SW480 (cell line): Measurements from ENCODE around the gene ZNF710.
A peak's percentile ranks its signal among the peaks of the same experiment; 100 is the strongest.

Experiments
- DNase-seq: peaks from one replicate; pipeline ENCODE4 v3.0.0-alpha.2; 2016; ENCODE audit warnings: low spot score

ZNF710 gene

GRCh38 chr15:90082140-90082715, 81.1 kb downstream of the ZNF710 start:
- DNase-seq = no peak

- DNase-seq = no peak
Measured at GRCh38 chr15:90083419-90083818, 82.3 kb downstream of the ZNF710 start.

GRCh38 chr15:90083954-90084607, 83.0 kb downstream of the ZNF710 start:
- DNase-seq = no peak

- DNase-seq = no peak
Measured at GRCh38 chr15:90084876-90085423, 83.8 kb downstream of the ZNF710 start.

GRCh38 chr15:90085565-90085964, 84.4 kb downstream of the ZNF710 start:
- DNase-seq = no peak

- peak; percentile 55 for DNase-seq
Measured at GRCh38 chr15:90086868-90087268, 85.7 kb downstream of the ZNF710 start.

- peak; percentile 64 for DNase-seq
Measured at GRCh38 chr15:90087454-90088154, 86.5 kb downstream of the ZNF710 start.

GRCh38 chr15:90090226-90090848, 89.2 kb downstream of the ZNF710 start:
- no peak for DNase-seq

- DNase-seq = no peak
Measured at GRCh38 chr15:90091156-90091931, 90.2 kb downstream of the ZNF710 start.

GRCh38 chr15:90095521-90095959, 94.4 kb downstream of the ZNF710 start:
- peak; percentile 83 for DNase-seq

- no peak for DNase-seq
Measured at GRCh38 chr15:90097475-90097874, 96.4 kb downstream of the ZNF710 start.

- no peak for DNase-seq
Measured at GRCh38 chr15:90099072-90099867, 98.1 kb downstream of the ZNF710 start.

- DNase-seq = no peak
Measured at GRCh38 chr15:90099868-90100831, 99.0 kb downstream of the ZNF710 start.

GRCh38 chr15:90101130-90101968, 100.2 kb downstream of the ZNF710 start:
- no peak for DNase-seq

GRCh38 chr15:90101969-90102890, 101.1 kb downstream of the ZNF710 start, which contains the start of gene IDH2:
TSS of gene IDH2 (minus strand) at chr15:90102468. CDS start at chr15:90102390, 78 bp downstream.
- DNase-seq = peak; percentile 75

GRCh38 chr15:90103701-90104329, 102.7 kb downstream of the ZNF710 start:
- no peak for DNase-seq

GRCh38 chr15:90104551-90104950, 103.4 kb downstream of the ZNF710 start:
- no peak for DNase-seq
